CD8-positive, alpha-beta memory T cell (primary cell): ENCODE data around the gene C17orf75. TPM values are rescaled to one million over a fixed set of nuclear protein-coding genes. Genes with fewer than 3 reads are reported as not detected.
A peak's percentile ranks its signal among the peaks of the same experiment; 100 is the strongest.

Experiments
- CTCF ChIA-PET: fragments of 350-600 bp; sonication (Branson Sonifier 250); formaldehyde crosslinking; loops from one replicate; lab custom pipeline; 2021; ENCODE audit warnings: antibody characterized with exemption; lab: Charles Lee
- POLR2A ChIA-PET: fragments of 350-600 bp; sonication (Branson Sonifier 250); formaldehyde crosslinking; loops from one replicate; lab custom pipeline; 2021; ENCODE audit warnings: antibody characterized with exemption; lab: Charles Lee
- DNase-seq, 5 donors: peaks; one replicate each; pipeline versions ENCODE4 v3.0.0 to v3.0.0-alpha.2; 2020 to 2022; ENCODE audit warnings: mixed read lengths in 1 of 5
- H3K27ac ChIP-seq: one replicate; pipeline ENCODE4 v1.7.0; 2013; ENCODE audit warnings: low read depth, mild to moderate bottlenecking, low read length, moderate library complexity
- H3K27me3 ChIP-seq: 2 replicates; pipeline ENCODE4 v1.7.0; 2013; ENCODE audit warnings: low read length, mild to moderate bottlenecking; ENCODE audit not compliant: insufficient read depth, poor library complexity, severe bottlenecking
- H3K36me3 ChIP-seq: 2 replicates; pipeline ENCODE4 v1.7.0; 2013; ENCODE audit warnings: mild to moderate bottlenecking, low read length, moderate library complexity; ENCODE audit not compliant: insufficient read depth
- H3K4me1 ChIP-seq: 2 replicates; pipeline ENCODE4 v1.7.0; 2013; ENCODE audit warnings: mild to moderate bottlenecking, low read length, moderate library complexity; ENCODE audit not compliant: insufficient read depth
- H3K4me3 ChIP-seq: 2 replicates; pipeline ENCODE4 v1.7.0; 2013; ENCODE audit warnings: mild to moderate bottlenecking, low read length
- H3K9me3 ChIP-seq: 2 replicates; pipeline ENCODE4 v1.7.0; 2013; ENCODE audit warnings: mild to moderate bottlenecking, low read length
- H3K27ac Mint-ChIP-seq, 8 donors: one replicate each; pipeline ENCODE4 v1.8.0; 2020 to 2021; ENCODE audit warnings: mixed read lengths in 8 of 8, mild to moderate bottlenecking in 6 of 8, inconsistent platforms in 3 of 8, moderate library complexity in 3 of 8
- H3K27me3 Mint-ChIP-seq, 2 donors: one replicate each; pipeline ENCODE4 v1.8.0; 2020 to 2021; ENCODE audit warnings: mixed read lengths in 2 of 2, mild to moderate bottlenecking in 1 of 2, moderate library complexity in 1 of 2
- H3K36me3 Mint-ChIP-seq, 3 donors: one replicate each; pipeline ENCODE4 v1.8.0; 2020 to 2021; ENCODE audit warnings: mixed read lengths in 3 of 3, inconsistent platforms in 1 of 3, mild to moderate bottlenecking in 1 of 3
- H3K4me1 Mint-ChIP-seq, 3 donors: one replicate each; pipeline ENCODE4 v1.8.0; 2020 to 2021; ENCODE audit warnings: mixed read lengths in 3 of 3, inconsistent platforms in 1 of 3, mild to moderate bottlenecking in 1 of 3
- H3K4me3 Mint-ChIP-seq, 7 donors: one replicate each; pipeline ENCODE4 v1.8.0; 2020 to 2021; ENCODE audit warnings: mixed read lengths in 7 of 7, mild to moderate bottlenecking in 6 of 7, moderate library complexity in 4 of 7, inconsistent platforms in 2 of 7
- H3K9me3 Mint-ChIP-seq, 5 donors: one replicate each; pipeline ENCODE4 v1.8.0; 2020 to 2022; ENCODE audit warnings: mixed read lengths in 5 of 5, mild to moderate bottlenecking in 3 of 5, moderate library complexity in 2 of 5, inconsistent platforms in 1 of 5
- polyA plus RNA-seq: library from polyadenylated mRNA; unstranded; fragments of 300-500 nt; fragmentation: Illumina TruSeq; gene quantifications from one replicate; pipeline ENCODE4 v1.2.3, GENCODE V29; 2021
- total RNA-seq, 2 experiments: library from RNA; stranded (reverse); gene quantifications; one replicate each; pipeline ENCODE4 v1.2.3, GENCODE V29; 2021

The C17orf75 gene
- total and polyA plus RNA-seq, 3 experiments from 2014 or later, result 12.6 to 33.4 (median 24.7) TPM

DNA sequence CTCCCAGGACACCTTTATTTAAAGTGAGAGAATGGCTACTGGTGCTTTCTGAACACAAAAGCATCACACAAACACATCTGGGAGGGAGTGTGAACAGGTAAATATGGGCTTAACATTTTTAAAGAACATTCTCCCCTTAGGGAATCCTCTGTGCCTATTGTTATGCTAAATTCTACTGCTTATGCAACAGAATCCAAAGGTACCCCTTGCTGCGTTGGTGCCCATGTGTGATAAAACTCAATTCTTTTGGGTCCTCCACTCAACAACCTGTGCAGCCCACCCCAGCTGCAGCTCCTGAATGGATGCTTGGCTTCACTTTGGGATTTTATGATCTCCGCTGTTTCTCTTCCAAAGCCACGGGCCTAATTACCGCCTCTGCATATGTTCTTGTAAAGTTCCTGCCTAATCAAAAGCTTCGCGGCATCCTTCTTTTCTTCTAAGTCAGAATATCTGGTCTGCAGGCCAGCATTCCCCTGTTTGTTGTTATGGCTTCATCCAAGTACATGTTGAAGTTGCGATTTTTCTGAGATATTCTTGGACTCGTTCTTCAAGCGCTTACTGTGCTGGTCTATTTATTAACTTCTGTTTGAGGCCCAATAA lies 52.4 kb downstream of the C17orf75 start:
- Mint-ChIP-seq H3K27ac (no peak overlapping the region), H3K4me3 (no peak overlapping the region), H3K27me3 (peaks cover 2 to 5% of the 10 kb centered on the region in 2 donors), H3K4me1 (no peaks in the 10 kb centered on the region), H3K36me3 (no peaks in the 10 kb centered on the region), H3K9me3 (no peaks in the 10 kb centered on the region)
- Histone ChIP-seq H3K27me3 (no peaks in the 10 kb centered on the region), H3K4me3 (no peak overlapping the region), H3K27ac (no peak overlapping the region), H3K9me3 (no peaks in the 10 kb centered on the region), H3K36me3 (no peaks in the 10 kb centered on the region), H3K4me1 (no peaks in the 10 kb centered on the region)
- no peak for DNase-seq
- POLR2A ChIA-PET, result no interaction called here
- CTCF ChIA-PET, result no interaction called here

DNA sequence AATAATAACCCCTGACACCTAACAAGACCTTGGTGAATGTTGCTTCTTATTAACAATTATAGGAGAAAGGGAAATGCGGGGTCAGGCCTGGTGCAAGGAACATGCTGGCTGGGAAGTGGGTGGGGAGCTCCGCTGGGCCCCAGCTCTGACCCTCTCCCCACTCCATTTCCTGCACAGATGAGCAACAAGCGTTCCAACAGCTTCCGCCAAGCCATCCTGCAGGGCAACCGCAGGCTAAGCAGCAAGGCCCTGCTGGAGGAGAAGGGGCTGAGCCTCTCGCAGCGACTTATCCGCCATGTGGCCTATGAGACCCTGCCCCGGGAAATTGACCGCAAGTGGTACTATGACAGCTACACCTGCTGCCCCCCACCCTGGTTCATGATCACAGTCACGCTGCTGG lies 53.4 kb downstream of the C17orf75 start:
- Histone ChIP-seq H3K4me3 (no peak overlapping the region), H3K36me3 (no peaks in the 10 kb centered on the region), H3K9me3 (no peaks in the 10 kb centered on the region), H3K27ac (no peak overlapping the region), H3K27me3 (no peaks in the 10 kb centered on the region), H3K4me1 (no peaks in the 10 kb centered on the region)
- H3K9me3 Mint-ChIP-seq, result no peaks in the 10 kb centered on the region
- peak overlapping the region in 1 of 8 donors; percentile 61 for H3K27ac Mint-ChIP-seq
- no peaks in the 10 kb centered on the region for H3K36me3 Mint-ChIP-seq
- H3K4me3 Mint-ChIP-seq, result no peak overlapping the region
- ChIA-PET POLR2A (no interaction called here), CTCF (no interaction called here)
- DNase-seq, result no peak
- peaks cover 2 to 12% of the 10 kb centered on the region in 2 donors for H3K27me3 Mint-ChIP-seq
- no peaks in the 10 kb centered on the region for H3K4me1 Mint-ChIP-seq

DNA sequence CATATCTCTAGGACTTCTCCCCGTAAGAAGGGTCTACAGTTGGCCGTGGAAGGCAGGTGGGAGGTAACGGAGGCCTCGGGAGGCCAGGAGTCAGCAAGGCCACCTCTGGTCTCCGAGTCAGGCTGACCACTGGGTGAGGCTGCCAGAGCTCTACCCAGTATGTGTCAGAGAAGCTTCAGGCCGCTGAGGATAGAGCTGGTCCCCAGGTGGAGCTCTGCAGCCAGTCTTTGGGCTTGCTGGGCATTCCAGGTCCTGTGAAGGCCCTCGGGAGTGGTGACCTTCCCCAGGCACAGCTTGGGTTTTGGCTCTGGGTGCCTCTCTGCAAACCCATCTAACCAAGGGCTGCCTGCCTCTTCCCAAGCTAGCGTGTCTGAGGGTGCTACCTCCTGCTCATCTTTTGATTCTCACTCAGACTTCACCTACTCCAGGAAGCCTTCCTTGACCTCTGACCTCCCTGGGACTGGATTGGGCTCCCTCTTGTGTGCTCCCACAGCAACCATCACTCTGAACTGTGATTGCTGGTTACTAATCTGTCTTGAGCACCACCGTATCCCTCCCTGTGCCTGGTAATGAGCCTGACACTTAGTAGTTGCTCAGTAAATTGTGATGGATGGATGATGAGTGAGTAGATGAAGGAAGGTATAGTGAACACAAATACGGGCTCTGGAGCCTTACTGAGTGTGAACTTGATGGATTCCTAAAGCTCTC lies 54.0 kb downstream of the C17orf75 start:
- CTCF ChIA-PET, result no interaction called here
- Mint-ChIP-seq H3K27me3 (peaks cover 2 to 15% of the 10 kb centered on the region in 2 donors), H3K4me3 (no peak overlapping the region), H3K36me3 (no peaks in the 10 kb centered on the region), H3K27ac (peak overlapping the region in 1 of 8 donors; percentile 57), H3K4me1 (no peaks in the 10 kb centered on the region), H3K9me3 (no peaks in the 10 kb centered on the region)
- no peaks in the 10 kb centered on the region for H3K27me3 ChIP-seq
- H3K27ac ChIP-seq, result no peak overlapping the region
- no peaks in the 10 kb centered on the region for H3K4me1 ChIP-seq
- DNase-seq, result no peak
- H3K9me3 ChIP-seq, result no peaks in the 10 kb centered on the region
- POLR2A ChIA-PET, result no interaction called here
- no peaks in the 10 kb centered on the region for H3K36me3 ChIP-seq
- H3K4me3 ChIP-seq, result no peak overlapping the region

DNA sequence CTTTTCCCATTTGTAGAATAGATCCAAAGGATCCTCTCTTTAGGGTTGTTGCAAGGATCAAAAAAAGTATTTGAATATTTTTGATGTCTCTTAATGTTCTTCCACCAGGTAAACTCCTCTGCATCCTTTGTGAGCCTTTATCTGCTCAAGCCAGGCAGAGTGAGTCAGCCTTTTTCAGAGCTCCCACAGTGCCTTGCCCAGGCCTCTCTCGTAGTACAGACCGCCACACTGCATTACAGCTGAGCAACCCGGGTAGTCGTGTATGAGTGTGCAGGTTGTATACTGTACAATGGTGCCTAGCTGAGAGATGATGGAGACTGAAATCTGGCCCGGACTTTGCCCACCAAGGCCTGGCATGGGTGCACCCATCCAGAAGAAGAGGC lies 55.5 kb downstream of the C17orf75 start:
- peaks cover 0 to 22% of the 10 kb centered on the region in 2 donors for H3K27me3 Mint-ChIP-seq
- ChIA-PET CTCF (interaction anchor here (0.5 to 1.2 kb wide), 3 partner anchors 10 to 32 kb away, joined by 3 read pairs; no protein-coding TSS in a partner anchor), POLR2A (no interaction called here)
- no peaks in the 10 kb centered on the region for H3K9me3 Mint-ChIP-seq
- no peaks in the 10 kb centered on the region for H3K27me3 ChIP-seq
- no peak overlapping the region for H3K27ac ChIP-seq
- H3K4me1 ChIP-seq, result no peaks in the 10 kb centered on the region
- H3K36me3 ChIP-seq, result no peaks in the 10 kb centered on the region
- H3K27ac Mint-ChIP-seq, result no peak overlapping the region
- no peak overlapping the region for H3K4me3 ChIP-seq
- no peak overlapping the region for H3K4me3 Mint-ChIP-seq
- H3K9me3 ChIP-seq, result no peaks in the 10 kb centered on the region
- no peaks in the 10 kb centered on the region for H3K36me3 Mint-ChIP-seq
- no peak for DNase-seq
- no peaks in the 10 kb centered on the region for H3K4me1 Mint-ChIP-seq

DNA sequence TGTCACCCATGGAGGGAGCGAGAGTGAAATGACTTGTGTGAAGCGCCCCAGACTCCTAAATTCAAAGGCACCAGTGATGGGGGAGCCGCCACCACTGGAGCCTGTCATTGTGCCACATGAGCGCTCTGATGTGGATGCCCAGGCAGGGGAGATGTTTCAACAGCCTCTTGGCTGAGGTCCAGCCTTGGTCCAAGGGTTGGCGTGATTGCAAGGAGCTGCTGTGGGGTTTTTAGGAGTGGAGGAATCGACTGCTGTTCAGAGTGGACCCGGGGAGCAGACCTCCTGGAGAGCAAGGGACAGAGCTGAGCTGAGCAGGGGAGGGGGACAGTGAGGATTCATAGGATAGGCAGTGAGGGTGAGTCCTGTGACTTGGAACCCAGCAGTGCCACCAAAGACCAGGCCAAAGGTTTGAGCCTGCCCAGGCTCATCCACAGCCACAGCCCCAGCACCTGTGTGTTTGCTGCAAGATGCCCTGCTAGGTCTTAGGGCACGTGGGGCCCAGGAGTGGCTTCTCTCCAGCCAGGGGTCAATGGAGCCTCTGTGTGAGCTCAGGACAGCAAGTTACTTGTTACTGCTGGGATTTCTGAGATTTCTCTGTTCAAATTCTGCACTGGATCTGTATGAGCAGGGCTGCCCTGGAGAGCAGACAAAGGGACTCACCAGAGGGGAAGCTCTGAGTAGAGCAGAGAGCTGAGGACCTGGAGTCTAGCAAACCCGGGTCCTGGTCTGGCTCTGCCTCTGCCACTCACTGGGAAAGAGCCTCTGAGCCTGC lies 56.0 kb downstream of the C17orf75 start:
- CTCF ChIA-PET, result interaction anchor here (0.9 to 1.2 kb wide), 2 partner anchors 9 to 15 kb away, joined by 3 read pairs; no protein-coding TSS in a partner anchor
- no peaks in the 10 kb centered on the region for H3K36me3 Mint-ChIP-seq

DNA sequence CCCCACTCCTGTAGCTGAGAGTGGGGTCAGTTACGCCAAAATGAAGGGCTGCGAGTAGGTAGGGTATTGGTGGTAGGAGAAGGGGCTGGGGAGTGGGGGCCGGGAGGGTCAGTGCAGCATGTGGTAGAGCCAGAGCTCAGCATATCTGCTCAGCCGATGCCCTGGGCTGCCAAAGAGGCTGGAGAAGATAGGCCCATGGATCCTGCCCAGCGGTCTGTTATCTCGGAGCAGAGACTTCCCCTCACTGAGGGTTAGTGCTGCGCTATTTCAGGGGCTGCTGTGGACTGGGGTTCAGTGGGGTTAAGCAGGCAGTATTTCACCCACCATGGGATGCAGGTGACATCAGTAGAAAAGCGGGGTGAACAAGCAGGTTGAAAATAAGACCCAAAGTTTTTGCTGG lies 56.7 kb downstream of the C17orf75 start:
- POLR2A ChIA-PET, result no interaction called here
- H3K9me3 Mint-ChIP-seq, result no peaks in the 10 kb centered on the region
- no peak overlapping the region for H3K27ac ChIP-seq
- H3K36me3 Mint-ChIP-seq, result no peaks in the 10 kb centered on the region
- peaks cover 0 to 25% of the 10 kb centered on the region in 2 donors for H3K27me3 Mint-ChIP-seq
- CTCF ChIA-PET, result no interaction called here
- no peaks in the 10 kb centered on the region for H3K9me3 ChIP-seq
- no peaks in the 10 kb centered on the region for H3K4me1 ChIP-seq
- no peaks in the 10 kb centered on the region for H3K27me3 ChIP-seq
- H3K4me3 Mint-ChIP-seq, result no peak overlapping the region
- no peak overlapping the region for H3K27ac Mint-ChIP-seq
- H3K4me1 Mint-ChIP-seq, result no peaks in the 10 kb centered on the region
- no peak overlapping the region for H3K4me3 ChIP-seq
- H3K36me3 ChIP-seq, result no peaks in the 10 kb centered on the region
- DNase-seq, result no peak

More for the DNA sequence above, 56.0 kb downstream of the C17orf75 start:
- no peaks in the 10 kb centered on the region for H3K36me3 ChIP-seq
- POLR2A ChIA-PET, result no interaction called here
- Mint-ChIP-seq H3K9me3 (no peaks in the 10 kb centered on the region), H3K4me1 (no peaks in the 10 kb centered on the region), H3K4me3 (no peak overlapping the region), H3K27ac (peak overlapping the region in 1 of 8 donors; percentile 47), H3K27me3 (peaks cover 0 to 22% of the 10 kb centered on the region in 2 donors)
- H3K4me1 ChIP-seq, result no peaks in the 10 kb centered on the region
- H3K9me3 ChIP-seq, result no peaks in the 10 kb centered on the region
- no peak for DNase-seq
- H3K4me3 ChIP-seq, result no peak overlapping the region
- H3K27me3 ChIP-seq, result no peaks in the 10 kb centered on the region
- no peak overlapping the region for H3K27ac ChIP-seq

DNA sequence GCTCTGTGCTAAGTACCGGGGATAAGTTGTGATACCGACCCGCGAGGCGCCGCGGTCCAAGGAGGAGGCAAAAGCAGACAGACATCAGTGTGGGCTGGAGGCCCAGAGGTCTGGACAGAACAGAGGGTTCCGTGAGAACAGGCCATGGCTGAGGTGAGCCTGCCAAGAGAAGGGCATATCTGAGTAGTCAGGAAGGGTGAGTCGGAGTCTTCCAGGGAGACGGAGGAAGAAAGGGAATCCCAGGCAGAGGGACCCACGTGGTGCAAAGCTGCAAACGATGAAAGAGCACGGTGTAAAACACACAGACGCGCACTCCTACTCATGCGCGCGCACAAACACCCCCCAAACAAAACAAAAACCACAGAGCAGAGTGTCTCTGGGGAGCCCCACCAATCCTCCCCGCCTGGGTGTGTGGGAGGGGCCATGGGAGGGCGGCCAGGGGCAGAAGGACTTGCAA lies 58.2 kb downstream of the C17orf75 start:
- Mint-ChIP-seq H3K36me3 (no peaks in the 10 kb centered on the region), H3K27ac (peak overlapping the region in 1 of 8 donors; percentile 77), H3K27me3 (peaks cover 1 to 21% of the 10 kb centered on the region in 2 donors), H3K4me1 (no peaks in the 10 kb centered on the region), H3K9me3 (no peaks in the 10 kb centered on the region), H3K4me3 (no peak overlapping the region)
- POLR2A ChIA-PET, result no interaction called here
- H3K36me3 ChIP-seq, result no peaks in the 10 kb centered on the region
- H3K27me3 ChIP-seq, result no peaks in the 10 kb centered on the region
- H3K4me1 ChIP-seq, result no peaks in the 10 kb centered on the region
- CTCF ChIA-PET, result no interaction called here
- no peaks in the 10 kb centered on the region for H3K9me3 ChIP-seq
- DNase-seq, result no peak
- H3K27ac ChIP-seq, result no peak overlapping the region
- H3K4me3 ChIP-seq, result no peak overlapping the region

DNA sequence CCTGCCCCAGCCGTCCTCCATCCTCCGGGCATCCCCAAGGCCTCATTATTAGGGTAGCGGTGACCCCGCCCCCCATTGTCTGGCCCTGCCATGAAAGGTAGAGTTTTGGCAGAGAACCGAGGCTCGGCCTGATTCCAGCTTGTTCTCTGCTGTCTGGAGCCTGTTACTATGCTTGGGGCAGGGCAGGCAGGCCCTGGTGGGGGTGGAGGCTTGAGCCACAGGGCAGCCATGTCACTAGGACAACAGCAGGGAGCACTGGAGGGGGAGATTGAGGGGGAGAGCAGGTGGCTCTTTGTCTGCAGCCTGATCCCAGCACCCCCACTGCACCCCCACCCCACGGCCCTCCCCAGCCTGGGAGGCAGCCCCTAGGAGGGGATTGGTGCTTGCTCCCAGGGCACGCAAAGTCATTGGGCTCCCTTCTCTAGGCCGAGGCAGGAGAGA lies 60.9 kb downstream of the C17orf75 start:
- no peak overlapping the region for H3K27ac Mint-ChIP-seq
- H3K36me3 Mint-ChIP-seq, result no peaks in the 10 kb centered on the region
- H3K4me1 Mint-ChIP-seq, result no peaks in the 10 kb centered on the region
- ChIA-PET POLR2A (no interaction called here), CTCF (interaction anchor here (1.3 kb wide), 1 partner anchor 13 kb away, joined by 3 read pairs; no protein-coding TSS in a partner anchor)
- no peaks in the 10 kb centered on the region for H3K27me3 ChIP-seq
- H3K27ac ChIP-seq, result no peak overlapping the region
- H3K27me3 Mint-ChIP-seq, result peaks cover 4 to 23% of the 10 kb centered on the region in 2 donors
- H3K36me3 ChIP-seq, result no peaks in the 10 kb centered on the region
- no peak for DNase-seq
- no peak overlapping the region for H3K4me3 Mint-ChIP-seq
- H3K4me3 ChIP-seq, result no peak overlapping the region
- H3K9me3 ChIP-seq, result no peaks in the 10 kb centered on the region
- H3K4me1 ChIP-seq, result no peaks in the 10 kb centered on the region
- no peaks in the 10 kb centered on the region for H3K9me3 Mint-ChIP-seq
